A549 (cell line): ENCODE measurements around the gene DCLK1. TPM values are rescaled to one million over a fixed set of nuclear protein-coding genes. Genes with fewer than 3 reads are reported as not detected.

Experiments used
- ATAC-seq, 2 experiments: fragments of 200-7000 bp in 1 of 2; fragments of >200 bp in 1 of 2; cut with Nextera tagmentation in 1 of 2; cut with Tn5 transposase in 1 of 2; 3 replicates each; pipeline versions ENCODE4 v1.8.0 to v1.9.1; 2018 to 2020; ENCODE audit warnings: mild to moderate bottlenecking in 1 of 2, moderate library complexity in 1 of 2
- CTCF ChIA-PET: fragments of 300-600 bp; sonication (Branson Sonifier 250); formaldehyde crosslinking; extraction: SDS; loops from one replicate; lab custom pipeline; 2021; ENCODE audit warnings: antibody characterized with exemption, inconsistent platforms; lab: Yijun Ruan, JAX
- POLR2A ChIA-PET: fragments of 350-600 bp; formaldehyde crosslinking; extraction: SDS; loops from one replicate; lab custom pipeline; 2021; ENCODE audit warnings: antibody characterized with exemption, inconsistent platforms; lab: Yijun Ruan, JAX
- DNase-seq, 2 experiments: peaks; one replicate each; pipeline versions ENCODE4 v3.0.0 to v3.0.0-alpha.2; 2011 to 2016; ENCODE audit warnings: low read depth in 1 of 2, low spot score in 1 of 2
- FAIRE-seq: peaks from 2 replicates; lab custom pipeline; 2011; peaks lifted over from hg19 to GRCh38; lab: Jason Lieb, UNC
- H3K27ac ChIP-seq, 2 experiments: fragments of >200 bp; sonication (Bioruptor Twin); formaldehyde crosslinking; 3 replicates each; pipeline ENCODE4 v1.5.1; 2016 to 2017
- H3K4me1 ChIP-seq: fragments of >200 bp; sonication (Bioruptor Twin); formaldehyde crosslinking; 3 replicates; pipeline ENCODE4 v1.6.1; 2016
- H3K4me2 ChIP-seq: fragments of >200 bp; sonication (Bioruptor Twin); formaldehyde crosslinking; 3 replicates; pipeline ENCODE4 v1.6.1; 2016
- H3K4me3 ChIP-seq: fragments of >200 bp; sonication (Bioruptor Twin); formaldehyde crosslinking; 3 replicates; pipeline ENCODE4 v1.5.1; 2016
- H3K9me3 ChIP-seq: fragments of >200 bp; sonication (Bioruptor Twin); formaldehyde crosslinking; 3 replicates; pipeline ENCODE4 v1.6.1; 2016
- BCL3 ChIP-seq: fragments of >200 bp; sonication (Bioruptor Twin); formaldehyde crosslinking; IDR thresholded peaks from 3 replicates; pipeline ENCODE4 v1.6.1; 2016
- CHD2 ChIP-seq: fragments of 150-350 bp; IDR thresholded peaks from 2 replicates; pipeline ENCODE4 v1.6.1; 2014; ENCODE audit warnings: low read length; ENCODE audit not compliant: partially characterized antibody
- CHD4 ChIP-seq: fragments of 200-600 bp; sonication (generic); IDR thresholded peaks from 2 replicates; pipeline ENCODE4 v1.6.1; 2016; ENCODE audit warnings: antibody characterized with exemption, mild to moderate bottlenecking, borderline replicate concordance
- CTCF ChIP-seq: fragments of >200 bp; sonication (Bioruptor Twin); formaldehyde crosslinking; IDR thresholded peaks from 3 replicates; pipeline ENCODE4 v1.5.1; 2016
- EHF ChIP-seq: fragments of 250-450 bp; sonication (Bioruptor Pico); IDR thresholded peaks from 2 replicates; pipeline ENCODE4 v1.5.0; 2020; ENCODE audit warnings: mild to moderate bottlenecking
- FOSB ChIP-seq: fragments of 250-450 bp; sonication (Bioruptor Pico); IDR thresholded peaks from 2 replicates; pipeline ENCODE4 v1.5.0; 2020; ENCODE audit warnings: mild to moderate bottlenecking, moderate library complexity
- FOXS1 ChIP-seq: fragments of 250-450 bp; sonication (Bioruptor Pico); IDR thresholded peaks from 2 replicates; pipeline ENCODE4 v1.5.0; 2020; ENCODE audit warnings: mild to moderate bottlenecking, moderate library complexity
- HES2 ChIP-seq: fragments of >200 bp; sonication (Bioruptor Twin); formaldehyde crosslinking; IDR thresholded peaks from 2 replicates; pipeline ENCODE4 v1.6.1; 2016
- HMGXB4 ChIP-seq: fragments of 250-450 bp; sonication (Bioruptor Pico); IDR thresholded peaks from 2 replicates; pipeline ENCODE4 v1.5.0; 2021; ENCODE audit warnings: mild to moderate bottlenecking, moderate library complexity, borderline replicate concordance
- HOXA7 ChIP-seq: fragments of 250-450 bp; sonication (Bioruptor Pico); IDR thresholded peaks from 2 replicates; pipeline ENCODE4 v1.5.0; 2020; ENCODE audit warnings: mild to moderate bottlenecking, moderate library complexity
- HOXB13 ChIP-seq: fragments of 250-450 bp; sonication (Bioruptor Pico); IDR thresholded peaks from 2 replicates; pipeline ENCODE4 v1.5.0; 2020; ENCODE audit warnings: low read depth, mild to moderate bottlenecking, moderate library complexity
- JUN ChIP-seq, 2 experiments: fragments of >200 bp; sonication (Bioruptor Twin); formaldehyde crosslinking; IDR thresholded peaks; 2 replicates in 1 of 2; 3 replicates in 1 of 2; pipeline ENCODE4 v1.6.1; 2016 to 2017
- MAFK ChIP-seq: fragments of 450-650 bp; IDR thresholded peaks from 2 replicates; pipeline ENCODE4 v1.6.1; 2014; ENCODE audit not compliant: partially characterized antibody
- MYC ChIP-seq: IDR thresholded peaks from 2 replicates; pipeline ENCODE4 v1.6.1; 2012; ENCODE audit warnings: mild to moderate bottlenecking, inconsistent platforms, low read length, improper control_type of control experiment, borderline replicate concordance
- NFE2L2 ChIP-seq: fragments of 150-350 bp; conservative IDR thresholded peaks from 2 replicates; pipeline ENCODE4 v1.6.1; 2014; ENCODE audit warnings: low read length
- NPAS2 ChIP-seq: fragments of 250-450 bp; sonication (Bioruptor Pico); IDR thresholded peaks from 2 replicates; pipeline ENCODE4 v1.8.0; 2022; ENCODE audit warnings: mild to moderate bottlenecking, moderate library complexity, borderline replicate concordance
- PHF8 ChIP-seq: fragments of 200-600 bp; sonication (generic); IDR thresholded peaks from 2 replicates; pipeline ENCODE4 v1.6.1; 2016; ENCODE audit warnings: low read depth, mild to moderate bottlenecking, antibody characterized with exemption, moderate library complexity, borderline replicate concordance
- RAD21 ChIP-seq, 2 experiments: fragments of >200 bp in 1 of 2; sonication (Bioruptor Twin) in 1 of 2; formaldehyde crosslinking in 1 of 2; IDR thresholded peaks in 1 of 2; conservative IDR thresholded peaks in 1 of 2; 2 replicates in 1 of 2; 3 replicates in 1 of 2; pipeline ENCODE4 v1.6.1; 2012 to 2018; ENCODE audit warnings: inconsistent platforms in 1 of 2
- RCOR1 ChIP-seq: fragments of 150-350 bp; IDR thresholded peaks from 2 replicates; pipeline ENCODE4 v1.6.1; 2014; ENCODE audit warnings: antibody characterized with exemption, low read length, low read depth
- SREBF2 ChIP-seq: fragments of 450-650 bp; IDR thresholded peaks from 2 replicates; pipeline ENCODE4 v1.6.1; 2014; ENCODE audit warnings: mild to moderate bottlenecking, moderate library complexity
- USF2 ChIP-seq: fragments of 450-650 bp; IDR thresholded peaks from 2 replicates; pipeline ENCODE4 v1.6.1; 2014; ENCODE audit warnings: antibody characterized with exemption
- ZC3H11A ChIP-seq: fragments of 450-650 bp; IDR thresholded peaks from 2 replicates; pipeline ENCODE4 v1.6.1; 2014; ENCODE audit warnings: antibody characterized with exemption, mild to moderate bottlenecking
- ZNF302 ChIP-seq: fragments of 250-450 bp; sonication (Bioruptor Pico); IDR thresholded peaks from 2 replicates; pipeline ENCODE4 v1.9.0; 2021; ENCODE audit warnings: inconsistent platforms, mild to moderate bottlenecking, moderate library complexity
- WGBS: methylation state at CpG from one replicate; pipeline ENCODE4 v1.1.6; 2017; ENCODE audit errors: missing lambda C conversion rate; 5-methylcytosine and 5-hydroxymethylcytosine counted together
- polyA plus RNA-seq, 4 experiments: library from polyadenylated mRNA; depleted of rRNA in 3 of 4; stranded (reverse); fragments of >200 nt; fragmentation: RNase III in 1 of 4; extraction: RNeasy Plus Mini Kit Qiagen cat#74134 plus additional on column Dnase treatment in 1 of 4; gene quantifications; 2 replicates in 3 of 4; 3 replicates in 1 of 4; pipeline ENCODE4 v1.2.3, GENCODE V29; 2011 to 2017

Gene DCLK1
- polyA plus RNA-seq, 2 of the 4 experiments (the other 2 are of a cell fraction): 0.13 to 0.21 TPM

GRCh38 chr13:35797991-35798390 is 333.2 kb downstream of the DCLK1 start (continued):
- TF ChIP-seq HMGXB4 (CRISPR knock-in tag) (no peak), PHF8 (no peak), NFE2L2 (no peak), RCOR1 (no peak), SREBF2 (no peak)

GRCh38 chr13:35797244-35797643 is 333.9 kb downstream of the DCLK1 start:
- no peaks in the 10 kb centered on the region for H3K9me3 ChIP-seq
- no peak overlapping the region for H3K4me2 ChIP-seq
- DNase-seq: no peak
- no peak for FAIRE-seq
- CTCF ChIA-PET: interaction anchor here (1.4 kb wide), 1 partner anchor 21 kb away, joined by 9 read pairs; no protein-coding TSS in a partner anchor
- TF ChIP-seq FOXS1 (CRISPR knock-in tag): no peak
- TF ChIP-seq ZC3H11A: no peak
- TF ChIP-seq BCL3: no peak
- TF ChIP-seq, all 56 proteins: peak for 0
- ATAC-seq: no peak
- 34% methylated on average over 2 of the region's 2 CpGs for WGBS
- POLR2A ChIA-PET: no interaction called here
- Histone ChIP-seq H3K4me1 (no peaks in the 10 kb centered on the region), H3K27ac (no peak overlapping the region), H3K4me3 (no peak overlapping the region)

GRCh38 chr13:35796623-35797022 is 334.6 kb downstream of the DCLK1 start:
- ATAC-seq (no peak), FAIRE-seq (no peak), DNase-seq (no peak)
- 49% methylated on average over 4 of the region's 4 CpGs for WGBS
- TF ChIP-seq HOXB13 (CRISPR knock-in tag): no peak
- no peak for TF ChIP-seq HMGXB4 (CRISPR knock-in tag)
- TF ChIP-seq JUN (IDR thresholded peaks at IDR 0.05): no peak
- TF ChIP-seq HES2: no peak
- no peak for TF ChIP-seq HOXA7 (CRISPR knock-in tag)
- no peak for TF ChIP-seq USF2
- no peak for TF ChIP-seq CHD2
- no peak for TF ChIP-seq ZC3H11A
- no peak for TF ChIP-seq NFE2L2
- no peak for TF ChIP-seq MAFK
- TF ChIP-seq MYC: no peak
- no peak for TF ChIP-seq ZNF302
- no peak for TF ChIP-seq CHD4
- TF ChIP-seq RAD21 (conservative IDR thresholded peaks at IDR 0.05 in 1 of 2, IDR thresholded peaks at IDR 0.05 in 1 of 2): no peak
- no peak for TF ChIP-seq EHF
- no peak for TF ChIP-seq FOSB (CRISPR knock-in tag)
- TF ChIP-seq CTCF: no peak
- TF ChIP-seq NPAS2: no peak
- no peak for TF ChIP-seq BCL3
- Histone ChIP-seq H3K4me1 (peaks cover 5% of the 10 kb centered on the region; the same call in 2 of the 3 replicates), H3K4me2 (no peak overlapping the region), H3K9me3 (no peaks in the 10 kb centered on the region), H3K4me3 (no peak overlapping the region), H3K27ac (no peak overlapping the region)
- POLR2A ChIA-PET: no interaction called here
- CTCF ChIA-PET: interaction anchor here (1.4 kb wide), 1 partner anchor 22 kb away, joined by 9 read pairs; no protein-coding TSS in a partner anchor
